Measurements from ENCODE around the gene STAM2. TPM values are rescaled to one million over a fixed set of nuclear protein-coding genes. Genes with fewer than 3 reads are reported as not detected.

The STAM2 gene
- total RNA-seq, 1 donor from 2014 or later, result 27.5 TPM

DNA sequence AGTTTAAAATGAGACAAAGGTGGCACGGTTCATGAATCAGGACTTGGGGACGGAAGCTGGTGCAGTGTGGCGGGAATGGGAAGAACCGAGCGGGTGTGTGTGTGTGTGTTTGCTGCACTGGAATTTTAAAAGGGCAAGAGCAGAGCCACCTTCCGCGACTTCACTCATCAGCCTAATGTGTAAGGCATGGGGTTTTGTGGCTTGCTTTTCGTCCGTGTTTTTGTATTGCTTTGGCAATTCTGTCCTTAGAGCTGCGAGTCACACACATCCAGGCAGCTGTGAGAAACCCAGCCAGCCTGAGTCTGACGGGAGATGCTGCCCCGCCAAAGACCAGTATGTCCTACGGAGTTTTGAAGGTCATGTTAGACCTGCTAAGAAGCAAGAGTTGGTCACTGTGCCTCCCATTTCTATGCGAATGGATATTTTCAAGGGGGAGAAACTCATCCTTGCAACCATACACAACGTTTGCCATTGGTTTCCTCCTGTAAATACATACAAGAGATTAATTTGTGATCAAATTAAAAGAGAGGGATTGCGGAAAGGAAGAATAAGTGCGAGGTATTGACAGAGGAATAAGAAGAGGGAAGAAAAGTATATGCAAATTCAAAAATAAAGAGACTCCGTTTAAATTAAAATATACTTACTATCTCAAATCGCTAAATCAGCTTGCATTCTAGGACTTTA, 76.1 kb downstream of the STAM2 start:
- Histone ChIP-seq H3K4me3 (peak overlapping the region; percentile 50 to 65), H3K4me1 (peaks cover 16% of the 10 kb centered on the region), H3K27me3 (no peaks in the 10 kb centered on the region), H3K36me3 (no peaks in the 10 kb centered on the region), H3K9me3 (no peaks in the 10 kb centered on the region), H3K27ac (peak overlapping the region; percentile 58)
- TF ChIP-seq POLR2AphosphoS5 (IDR thresholded peaks at IDR 0.05; ENCODE audit: insufficient read depth in 1 of 2, low read depth in 1 of 2) (no peak), POLR2A (IDR thresholded peaks at IDR 0.05) (no peak)
- TF ChIP-seq, protein P1, sequence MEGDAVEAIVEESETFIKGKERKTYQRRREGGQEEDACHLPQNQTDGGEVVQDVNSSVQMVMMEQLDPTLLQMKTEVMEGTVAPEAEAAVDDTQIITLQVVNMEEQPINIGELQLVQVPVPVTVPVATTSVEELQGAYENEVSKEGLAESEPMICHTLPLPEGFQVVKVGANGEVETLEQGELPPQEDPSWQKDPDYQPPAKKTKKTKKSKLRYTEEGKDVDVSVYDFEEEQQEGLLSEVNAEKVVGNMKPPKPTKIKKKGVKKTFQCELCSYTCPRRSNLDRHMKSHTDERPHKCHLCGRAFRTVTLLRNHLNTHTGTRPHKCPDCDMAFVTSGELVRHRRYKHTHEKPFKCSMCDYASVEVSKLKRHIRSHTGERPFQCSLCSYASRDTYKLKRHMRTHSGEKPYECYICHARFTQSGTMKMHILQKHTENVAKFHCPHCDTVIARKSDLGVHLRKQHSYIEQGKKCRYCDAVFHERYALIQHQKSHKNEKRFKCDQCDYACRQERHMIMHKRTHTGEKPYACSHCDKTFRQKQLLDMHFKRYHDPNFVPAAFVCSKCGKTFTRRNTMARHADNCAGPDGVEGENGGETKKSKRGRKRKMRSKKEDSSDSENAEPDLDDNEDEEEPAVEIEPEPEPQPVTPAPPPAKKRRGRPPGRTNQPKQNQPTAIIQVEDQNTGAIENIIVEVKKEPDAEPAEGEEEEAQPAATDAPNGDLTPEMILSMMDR (IDR thresholded peaks at IDR 0.05), result no peak
- DNase-seq (ENCODE audit: extremely low spot score in 2 of 2), result no peak
- intact Hi-C loops (cut with DNase I), result no loop called here

DNA sequence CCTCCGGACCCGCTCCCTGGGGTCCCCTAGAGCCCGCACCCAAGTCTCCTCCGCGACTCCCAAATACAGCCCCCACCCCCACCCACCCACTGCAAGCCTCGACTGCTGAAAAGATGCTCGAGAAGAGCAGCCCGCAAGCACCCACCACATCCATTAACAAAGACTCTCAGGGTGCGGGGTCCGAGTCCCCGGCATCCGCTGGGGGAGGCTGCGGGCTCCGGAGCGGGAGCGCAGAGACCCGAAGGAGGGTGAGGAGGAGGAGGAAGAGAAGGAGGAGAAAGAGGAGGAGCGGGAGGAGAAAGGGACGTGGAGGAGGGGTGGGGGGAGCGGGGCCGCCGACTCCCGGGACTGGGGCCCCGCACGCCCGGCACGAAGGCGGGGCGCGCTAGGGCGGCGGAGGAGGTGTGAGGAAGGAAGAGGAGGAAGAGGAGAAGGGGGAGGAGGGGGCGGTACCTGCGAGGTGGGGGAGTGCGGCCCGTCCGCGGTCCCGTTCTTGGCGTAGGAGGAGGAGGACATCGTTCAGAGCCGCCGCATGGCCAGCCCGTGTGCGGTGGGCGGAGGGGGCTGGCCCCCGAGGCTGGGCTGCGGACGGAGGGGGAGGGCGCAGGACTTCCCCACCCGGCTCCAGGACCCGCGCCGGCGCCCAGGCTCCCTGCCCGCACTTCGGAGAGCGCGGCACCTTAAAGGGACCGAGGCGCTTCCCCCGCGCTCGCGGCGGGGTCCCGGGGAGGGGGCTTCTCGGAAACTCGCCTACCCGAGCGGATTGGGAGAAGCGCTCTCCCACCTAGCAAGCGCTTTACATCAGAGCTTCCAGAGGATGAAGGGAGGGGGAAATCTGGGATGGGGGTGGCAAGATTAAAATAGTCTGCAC, 76.8 kb downstream of the STAM2 start, which contains the start of gene CACNB4:
TSS of gene CACNB4 (minus strand) at position 549 of the 871 bp plus-strand sequence.
- H3K27ac ChIP-seq, result peak within 1 kb of the TSS; percentile 58
- peaks cover 16% of the 10 kb centered on the region for H3K4me1 ChIP-seq
- peak within 1 kb of the TSS; percentile 50 to 65 for H3K4me3 ChIP-seq
- intact Hi-C loops (cut with DNase I), result no loop called here
- no peak for TF ChIP-seq POLR2AphosphoS5 (IDR thresholded peaks at IDR 0.05; ENCODE audit: insufficient read depth in 1 of 2, low read depth in 1 of 2)
- no peak for TF ChIP-seq POLR2A (IDR thresholded peaks at IDR 0.05)
- TF ChIP-seq, protein P1 (IDR thresholded peaks at IDR 0.05), result no peak
- no peak for DNase-seq (ENCODE audit: extremely low spot score in 2 of 2)
- no peaks in the 10 kb centered on the region for H3K36me3 ChIP-seq
- no peaks in the 10 kb centered on the region for H3K27me3 ChIP-seq
- no peaks in the 10 kb centered on the region for H3K9me3 ChIP-seq

DNA sequence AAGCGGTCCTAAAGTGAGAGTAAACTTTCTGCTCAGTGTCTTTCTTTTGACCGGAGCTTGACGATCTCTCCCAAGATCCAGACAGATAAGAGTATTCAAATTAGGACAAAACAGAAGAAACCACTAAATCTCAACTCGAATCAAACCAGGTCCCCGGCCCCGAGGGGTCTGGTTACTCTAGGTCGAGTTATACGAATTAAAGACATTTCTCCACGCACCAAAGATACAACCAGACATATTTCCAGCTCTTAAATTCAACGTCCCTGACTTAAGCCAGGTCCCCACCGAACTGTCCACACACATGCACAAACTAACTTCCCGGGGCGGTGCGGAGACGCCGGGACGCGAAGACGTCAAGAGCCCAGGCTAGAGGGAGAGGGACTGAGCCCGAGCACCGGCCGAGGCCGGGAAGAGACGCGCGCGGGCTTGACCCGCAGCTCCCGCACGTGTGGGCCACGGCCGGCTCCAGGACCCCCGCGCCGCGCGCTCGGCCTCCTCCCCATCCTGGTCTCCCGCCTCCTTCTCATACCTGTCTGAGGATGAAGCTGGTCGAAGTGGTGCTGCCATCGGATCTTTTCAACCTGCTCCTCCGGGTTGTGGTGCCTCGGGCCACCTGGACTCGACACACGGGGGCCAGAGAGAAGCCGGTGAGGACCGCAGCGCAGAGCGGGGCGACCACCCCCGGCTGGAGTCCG, 77.6 kb downstream of the STAM2 start:
- Histone ChIP-seq H3K9me3 (no peaks in the 10 kb centered on the region), H3K4me3 (peak overlapping the region; percentile 50 to 65), H3K36me3 (no peaks in the 10 kb centered on the region), H3K27me3 (no peaks in the 10 kb centered on the region), H3K27ac (peak overlapping the region; percentile 58), H3K4me1 (peaks cover 16% of the 10 kb centered on the region)
- TF ChIP-seq POLR2AphosphoS5 (IDR thresholded peaks at IDR 0.05; ENCODE audit: insufficient read depth in 1 of 2, low read depth in 1 of 2), result no peak
- TF ChIP-seq, protein P1 (IDR thresholded peaks at IDR 0.05), result no peak
- no peak for TF ChIP-seq POLR2A (IDR thresholded peaks at IDR 0.05)
- no peak for DNase-seq (ENCODE audit: extremely low spot score in 2 of 2)
- intact Hi-C loops (cut with DNase I), result no loop called here

DNA sequence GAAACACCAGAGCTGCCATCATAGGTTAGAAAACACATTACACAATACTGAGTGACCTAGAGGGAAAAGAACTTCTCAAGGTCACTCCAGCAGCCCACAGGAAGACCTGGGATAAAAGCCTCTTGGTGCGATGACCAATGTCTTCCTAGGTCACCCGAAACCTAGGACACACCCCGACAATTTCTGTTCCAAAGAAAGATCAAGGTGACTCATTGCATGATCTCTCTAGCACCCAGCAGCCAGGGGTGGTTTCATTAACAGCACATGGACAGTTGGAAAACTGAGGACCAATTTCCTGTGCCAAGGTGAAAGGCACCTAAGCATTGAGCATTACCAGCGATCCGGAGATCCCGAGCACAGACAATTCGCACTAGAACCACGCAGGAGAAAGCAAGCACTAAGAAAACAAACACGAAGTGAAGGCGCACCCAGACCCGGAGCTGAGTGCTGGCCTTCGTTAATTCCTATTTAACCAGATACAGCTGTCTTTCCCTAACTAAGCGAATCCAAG, 78.2 kb downstream of the STAM2 start:
- no peaks in the 10 kb centered on the region for H3K27me3 ChIP-seq
- H3K27ac ChIP-seq, result peak overlapping the region; percentile 58
- H3K36me3 ChIP-seq, result no peaks in the 10 kb centered on the region
- intact Hi-C loops (cut with DNase I), result no loop called here
- H3K4me1 ChIP-seq, result peaks cover 16% of the 10 kb centered on the region
- H3K4me3 ChIP-seq, result peak overlapping the region; percentile 50 to 65
- no peak for DNase-seq (ENCODE audit: extremely low spot score in 2 of 2)
- TF ChIP-seq POLR2A (IDR thresholded peaks at IDR 0.05) (no peak), POLR2AphosphoS5 (IDR thresholded peaks at IDR 0.05; ENCODE audit: insufficient read depth in 1 of 2, low read depth in 1 of 2) (no peak)
- TF ChIP-seq, protein P1 (IDR thresholded peaks at IDR 0.05), result no peak
- no peaks in the 10 kb centered on the region for H3K9me3 ChIP-seq

Data from vagina (tissue), 2 donors.